Fibroblast of skin of scalp (primary cell): ENCODE results near the gene JOSD1.

ENCODE experiments used
- DNase-seq: peaks from one replicate; pipeline ENCODE4 v3.0.0-alpha.2; 2013

Gene JOSD1

GRCh38 chr22:38733329-38733723 lies 32.6 kb upstream of the JOSD1 start:
- DNase-seq, result peak; percentile 29

GRCh38 chr22:38732251-38732815 lies 31.6 kb upstream of the JOSD1 start:
- no peak for DNase-seq

- DNase-seq, result no peak
Measured at GRCh38 chr22:38731703-38732161, 31.0 kb upstream of the JOSD1 start.

- DNase-seq, result no peak
Measured at GRCh38 chr22:38730411-38730871, 29.7 kb upstream of the JOSD1 start.

- no peak for DNase-seq
Measured at GRCh38 chr22:38729946-38730345, 29.2 kb upstream of the JOSD1 start.

- peak; percentile 11 for DNase-seq
Measured at GRCh38 chr22:38728871-38729796, 28.4 kb upstream of the JOSD1 start.

- DNase-seq, result no peak
Measured at GRCh38 chr22:38727530-38728451, 27.0 kb upstream of the JOSD1 start.

GRCh38 chr22:38727123-38727522 lies 26.4 kb upstream of the JOSD1 start:
- DNase-seq, result no peak

GRCh38 chr22:38725900-38726655 lies 25.3 kb upstream of the JOSD1 start:
- no peak for DNase-seq

- DNase-seq, result peak; percentile 36
Measured at GRCh38 chr22:38724926-38725571, 24.3 kb upstream of the JOSD1 start.

GRCh38 chr22:38724176-38724575 lies 23.4 kb upstream of the JOSD1 start:
- DNase-seq, result no peak

- DNase-seq, result no peak
Measured at GRCh38 chr22:38721551-38721950, 20.8 kb upstream of the JOSD1 start.

GRCh38 chr22:38720350-38720749 lies 19.6 kb upstream of the JOSD1 start:
- DNase-seq, result no peak

GRCh38 chr22:38719196-38719595 lies 18.5 kb upstream of the JOSD1 start:
- no peak for DNase-seq

- DNase-seq, result peak; percentile 71
Measured at GRCh38 chr22:38718414-38718813, 17.7 kb upstream of the JOSD1 start.

- no peak for DNase-seq
Measured at GRCh38 chr22:38717244-38717643, 16.5 kb upstream of the JOSD1 start.

GRCh38 chr22:38716826-38717225 lies 16.1 kb upstream of the JOSD1 start:
- no peak for DNase-seq

GRCh38 chr22:38716271-38716670 lies 15.5 kb upstream of the JOSD1 start:
- no peak for DNase-seq

GRCh38 chr22:38715852-38716251 lies 15.1 kb upstream of the JOSD1 start:
- no peak for DNase-seq

GRCh38 chr22:38715176-38715764 lies 14.5 kb upstream of the JOSD1 start:
- DNase-seq, result no peak

GRCh38 chr22:38713921-38714320 lies 13.2 kb upstream of the JOSD1 start:
- no peak for DNase-seq
